SK-N-SH treated with all-trans-retinoic acid at 6 μM for 48 hours (cell line): Measurements from ENCODE around the gene CCDC88A.

Experiments
- GLIS3 ChIP-seq: fragments of 250-450 bp; sonication (Bioruptor Pico); IDR thresholded peaks from 2 replicates; pipeline ENCODE4 v1.5.0; 2020; ENCODE audit warnings: mild to moderate bottlenecking, moderate library complexity
- OSR1 ChIP-seq: fragments of 250-450 bp; sonication (Bioruptor Pico); IDR thresholded peaks from 2 replicates; pipeline ENCODE4 v1.8.0; 2022; ENCODE audit warnings: moderate library complexity, mild to moderate bottlenecking, inconsistent platforms
- SNAI2 ChIP-seq: fragments of 250-450 bp; sonication (Bioruptor Pico); IDR thresholded peaks from 2 replicates; pipeline ENCODE4 v1.5.0; 2020; ENCODE audit warnings: mild to moderate bottlenecking, moderate library complexity

GRCh38 chr2:55452879-55453278 is 33.2 kb upstream of the CCDC88A start:
- no peak for TF ChIP-seq GLIS3 (CRISPR knock-in tag)
- TF ChIP-seq OSR1 (CRISPR knock-in tag): no peak
- no peak for TF ChIP-seq SNAI2 (CRISPR knock-in tag)
